Measurements from ENCODE around the gene SLC66A2. TPM values are rescaled to one million over a fixed set of nuclear protein-coding genes. Genes with fewer than 3 reads are reported as not detected.

The SLC66A2 gene
- total RNA-seq, 1 donor from 2014 or later = 29.3 TPM

- DNase-seq (ENCODE audit: missing footprints) (no peak), ATAC-seq (peak; percentile 12)
- intact Hi-C loops (cut with DNase I) = no loop called here
Observed at GRCh38 chr18:79942786-79943607, 8.5 kb downstream of the SLC66A2 start.

- intact Hi-C loops (cut with DNase I) = no loop called here
- no peak for ATAC-seq
Observed at GRCh38 chr18:79942211-79942610, 9.2 kb downstream of the SLC66A2 start.

GRCh38 chr18:79941473-79942119 lies 9.9 kb downstream of the SLC66A2 start:
- intact Hi-C loops (cut with DNase I) = no loop called here
- ATAC-seq (no peak), DNase-seq (ENCODE audit: missing footprints) (no peak)

More at GRCh38 chr18:79942211-79942610, 9.2 kb downstream of the SLC66A2 start:
- DNase-seq (ENCODE audit: missing footprints) = no peak

- ATAC-seq = no peak
Observed at GRCh38 chr18:79940814-79941472, 10.5 kb downstream of the SLC66A2 start.

GRCh38 chr18:79940126-79940813 lies 11.2 kb downstream of the SLC66A2 start:
- no peak for DNase-seq (ENCODE audit: missing footprints)
- intact Hi-C loops (cut with DNase I) = no loop called here
- ATAC-seq = no peak

More at GRCh38 chr18:79940814-79941472, 10.5 kb downstream of the SLC66A2 start:
- intact Hi-C loops (cut with DNase I) = no loop called here
- DNase-seq (ENCODE audit: missing footprints) = no peak

- intact Hi-C loops (cut with DNase I) = loop anchor here (10.0 kb wide), 1 partner anchor 264 kb away; the partner anchor contains the start of gene CTDP1
- ATAC-seq = no peak
- DNase-seq (ENCODE audit: missing footprints) = no peak
Observed at GRCh38 chr18:79939096-79939495, 12.4 kb downstream of the SLC66A2 start.

DNA sequence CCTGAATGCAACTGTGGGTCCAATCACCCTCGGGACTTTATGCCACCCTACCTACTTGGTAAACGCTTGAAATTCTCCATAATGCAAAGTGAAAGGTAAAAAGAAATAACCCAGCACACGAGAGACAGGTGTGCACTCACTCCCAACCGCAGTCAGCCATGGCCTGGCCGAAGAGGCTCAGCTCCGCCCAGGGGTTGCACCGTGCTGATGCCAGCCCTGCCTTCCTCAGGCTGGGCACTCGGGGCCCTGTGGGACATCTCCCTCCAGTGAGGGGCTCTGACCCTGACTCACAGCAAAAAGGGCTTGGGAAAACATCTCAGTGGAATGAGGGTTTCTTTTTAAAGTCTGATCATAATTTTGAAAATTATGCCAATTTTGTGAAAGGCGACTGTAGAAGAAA lies 13.3 kb downstream of the SLC66A2 start:
- DNase-seq (ENCODE audit: missing footprints) = no peak
- no peak for ATAC-seq
- intact Hi-C loops (cut with DNase I) = loop anchor here (10.0 kb wide), 1 partner anchor 263 kb away; the partner anchor contains the start of gene CTDP1

DNA sequence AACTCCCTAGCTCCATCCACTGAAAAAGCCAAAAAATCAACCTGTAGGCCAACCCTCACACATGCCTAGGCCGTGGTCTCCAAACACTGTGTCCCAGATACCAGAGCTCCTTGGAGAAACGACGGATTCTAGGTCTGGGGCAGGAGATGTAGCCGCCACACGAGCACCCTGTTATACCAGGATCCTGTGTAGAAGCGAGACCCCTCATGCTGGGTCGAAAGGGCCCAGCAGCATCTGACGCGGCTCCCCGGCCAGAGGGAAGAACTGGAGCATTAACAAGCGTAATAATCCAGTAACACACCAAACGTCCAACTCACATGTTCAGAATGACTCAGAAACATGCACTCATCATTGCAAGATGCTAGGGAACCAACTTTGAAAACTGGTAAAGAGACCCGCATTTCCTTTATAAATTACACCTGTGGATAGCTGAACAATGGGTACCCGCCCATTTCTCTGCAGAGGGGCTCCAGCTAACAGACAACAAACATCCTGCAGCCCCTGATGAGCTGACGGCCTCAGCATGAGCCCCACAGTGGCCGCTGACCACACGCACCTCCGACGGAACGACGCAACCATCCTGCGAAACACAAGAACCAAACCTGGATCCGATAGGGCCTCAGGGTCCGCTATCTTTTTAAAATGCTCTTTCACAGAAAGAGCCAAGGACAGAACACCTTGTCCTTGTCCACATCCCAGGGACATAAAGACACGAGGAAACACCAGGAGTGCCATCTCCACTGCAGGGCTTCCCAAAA lies 14.2 kb downstream of the SLC66A2 start:
- DNase-seq (ENCODE audit: missing footprints) (no peak), ATAC-seq (no peak)
- intact Hi-C loops (cut with DNase I) = loop anchor here (10.0 kb wide), 1 partner anchor 262 kb away; the partner anchor contains the start of gene CTDP1

DNA sequence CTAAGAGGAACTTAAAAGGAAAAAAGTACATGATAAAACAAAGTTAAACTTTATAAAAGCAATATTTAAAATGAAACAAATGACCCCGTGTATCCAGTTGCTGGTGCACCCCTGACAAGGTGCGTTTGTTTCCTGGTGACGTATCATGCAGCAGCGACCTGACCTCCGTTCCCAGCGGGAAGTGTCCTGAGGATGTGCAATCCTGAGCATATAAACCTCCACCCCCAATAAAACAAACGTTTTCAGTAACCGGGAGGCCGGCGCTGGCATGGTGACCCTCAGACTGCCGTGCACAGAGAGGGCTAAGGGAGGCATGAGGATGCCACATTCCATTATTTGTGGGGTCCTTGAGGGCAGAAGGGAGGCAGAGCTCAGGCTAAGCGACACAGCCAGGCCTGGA lies 14.8 kb downstream of the SLC66A2 start:
- ATAC-seq = no peak
- no peak for DNase-seq (ENCODE audit: missing footprints)
- intact Hi-C loops (cut with DNase I) = loop anchor here (10.0 kb wide), 1 partner anchor 262 kb away; the partner anchor contains the start of gene CTDP1

DNA sequence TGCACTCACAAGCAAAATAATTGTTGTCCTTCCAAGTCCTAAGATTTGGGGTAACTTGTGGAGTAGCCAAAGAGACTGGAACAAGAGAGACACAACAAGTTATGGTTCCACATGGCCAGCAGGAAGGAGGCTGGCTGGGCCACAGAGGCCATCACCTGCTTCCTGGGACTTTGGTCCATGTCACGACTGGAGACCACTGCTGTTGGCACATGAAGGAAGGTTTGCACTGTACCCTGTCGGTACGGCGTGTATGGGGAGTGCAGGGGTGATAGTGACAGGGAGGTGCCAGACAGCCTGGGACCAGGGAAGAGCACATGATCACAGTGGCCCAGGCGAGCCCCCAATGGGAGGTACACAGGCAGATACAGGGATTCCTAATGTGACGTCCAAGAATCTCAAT lies 15.5 kb downstream of the SLC66A2 start:
- ATAC-seq (no peak), DNase-seq (ENCODE audit: missing footprints) (no peak)
- intact Hi-C loops (cut with DNase I) = loop anchor here (10.0 kb wide), 1 partner anchor 261 kb away; the partner anchor contains the start of gene CTDP1

DNA sequence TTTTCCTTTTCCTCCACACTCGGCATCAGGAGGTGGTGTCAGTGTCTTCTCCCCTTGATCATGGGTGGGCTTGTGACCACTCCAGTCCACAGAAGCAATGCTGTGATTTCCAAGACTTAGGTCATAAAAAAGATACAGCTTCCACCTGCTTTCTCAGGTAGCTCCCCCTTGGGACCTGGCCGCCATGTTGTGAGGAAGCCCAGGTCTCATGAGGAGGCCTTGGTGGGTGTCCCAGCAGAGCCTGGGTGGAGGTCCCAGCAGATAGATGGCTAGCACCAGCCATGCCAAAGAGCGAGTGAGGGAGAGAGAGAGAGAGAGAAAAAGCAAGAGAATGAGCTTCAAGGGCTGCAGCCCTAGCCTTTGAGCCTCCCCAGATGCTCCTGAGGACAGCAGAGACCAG lies 16.0 kb downstream of the SLC66A2 start:
- DNase-seq (ENCODE audit: missing footprints) (no peak), ATAC-seq (no peak)
- intact Hi-C loops (cut with DNase I) = loop anchor here (10.0 kb wide), 1 partner anchor 261 kb away; the partner anchor contains the start of gene CTDP1

DNA sequence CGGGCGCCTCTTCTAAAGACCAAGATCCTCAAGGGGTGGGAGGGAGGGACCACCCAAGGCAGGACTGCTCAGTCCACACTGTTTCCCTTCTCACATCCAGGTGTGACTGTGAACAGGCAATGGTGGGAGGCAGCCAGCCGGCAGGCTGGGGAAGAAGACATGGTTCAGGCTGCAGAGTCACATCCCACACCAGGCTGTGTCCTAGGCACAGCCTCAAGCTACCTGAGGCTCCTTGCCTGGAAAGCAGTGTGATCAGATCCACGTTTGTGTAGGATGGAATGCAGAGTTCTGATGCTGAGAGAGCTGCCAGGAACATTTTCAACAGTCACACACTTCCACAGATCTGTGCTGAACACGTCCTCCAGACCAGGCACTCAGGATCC lies 16.4 kb downstream of the SLC66A2 start:
- no peak for DNase-seq (ENCODE audit: missing footprints)
- intact Hi-C loops (cut with DNase I) = loop anchor here (10.0 kb wide), 1 partner anchor 260 kb away; the partner anchor contains the start of gene CTDP1

DNA sequence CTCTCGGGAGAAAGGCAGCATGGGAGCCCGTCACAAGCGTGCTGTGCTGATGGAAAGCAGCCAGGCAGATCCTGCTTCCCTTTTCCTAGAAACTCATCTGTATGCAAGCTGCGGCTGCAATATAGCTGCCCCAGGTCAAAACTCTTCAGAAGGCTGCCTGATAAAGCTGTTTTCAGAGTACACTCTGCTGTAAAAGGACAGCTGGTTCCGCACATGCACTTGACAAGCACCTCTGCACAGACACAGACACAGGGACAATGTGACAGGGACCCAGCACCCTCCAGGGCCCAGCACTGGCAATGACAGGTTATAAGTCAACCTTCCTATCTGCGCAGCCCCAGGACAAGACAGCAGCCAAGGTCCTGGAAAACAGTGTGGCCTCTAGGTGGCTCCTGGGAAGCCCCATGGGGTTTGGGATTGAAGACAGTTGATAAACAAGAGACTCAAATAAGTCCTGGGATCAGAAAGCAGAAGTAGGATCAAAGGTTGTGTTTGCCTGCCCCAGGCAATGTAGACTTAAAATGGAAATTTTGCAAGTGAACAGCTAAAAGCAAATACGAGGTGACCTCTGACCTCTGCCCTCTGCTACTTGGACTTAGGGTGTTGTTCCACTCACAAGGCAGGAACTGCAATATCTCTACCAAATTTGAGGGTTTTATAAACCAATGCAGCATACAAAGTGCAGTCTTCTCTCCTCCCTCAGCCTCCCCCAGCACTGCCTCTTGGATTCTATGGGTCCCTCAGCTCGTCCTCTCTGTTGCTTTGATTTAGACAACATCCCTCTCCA lies 16.9 kb downstream of the SLC66A2 start:
- intact Hi-C loops (cut with DNase I) = loop anchor here (10.0 kb wide), 1 partner anchor 260 kb away; the partner anchor contains the start of gene CTDP1
- DNase-seq (ENCODE audit: missing footprints) (no peak), ATAC-seq (peak; percentile 96)

More for the DNA sequence above, 16.4 kb downstream of the SLC66A2 start:
- ATAC-seq = no peak

- DNase-seq (ENCODE audit: missing footprints) (no peak), ATAC-seq (peak; percentile 35)
- intact Hi-C loops (cut with DNase I) = loop anchor here (10.0 kb wide), 1 partner anchor 259 kb away; the partner anchor contains the start of gene CTDP1
Observed at GRCh38 chr18:79933765-79934164, 17.7 kb downstream of the SLC66A2 start.

GRCh38 chr18:79932907-79933306 lies 18.5 kb downstream of the SLC66A2 start:
- ATAC-seq = no peak
- no peak for DNase-seq (ENCODE audit: missing footprints)
- intact Hi-C loops (cut with DNase I) = loop anchor here (10.0 kb wide), 1 partner anchor 258 kb away; the partner anchor contains the start of gene CTDP1

GRCh38 chr18:79931475-79931874 lies 20.0 kb downstream of the SLC66A2 start:
- ATAC-seq = no peak

More at GRCh38 chr18:79931475-79931874, 20.0 kb downstream of the SLC66A2 start:
- intact Hi-C loops (cut with DNase I) = loop anchor here (10.0 kb wide), 1 partner anchor 257 kb away; the partner anchor contains the start of gene CTDP1
- DNase-seq (ENCODE audit: missing footprints) = no peak

Data from Right ventricle myocardium inferior (tissue), 1 donor.